ENCODE results near the gene CNTNAP5.

- TF ChIP-seq CTCF (conservative IDR thresholded peaks at IDR 0.05; ENCODE audit: low read length) (no peak), EZH2phosphoT487 (IDR thresholded peaks at IDR 0.05; ENCODE audit: borderline replicate concordance) (no peak)
These were observed 773.5 kb downstream of the CNTNAP5 start for GRCh38 chr2:124798551-124798950.
